ENCODE results near the gene TIMM8A.

The TIMM8A gene

DNA sequence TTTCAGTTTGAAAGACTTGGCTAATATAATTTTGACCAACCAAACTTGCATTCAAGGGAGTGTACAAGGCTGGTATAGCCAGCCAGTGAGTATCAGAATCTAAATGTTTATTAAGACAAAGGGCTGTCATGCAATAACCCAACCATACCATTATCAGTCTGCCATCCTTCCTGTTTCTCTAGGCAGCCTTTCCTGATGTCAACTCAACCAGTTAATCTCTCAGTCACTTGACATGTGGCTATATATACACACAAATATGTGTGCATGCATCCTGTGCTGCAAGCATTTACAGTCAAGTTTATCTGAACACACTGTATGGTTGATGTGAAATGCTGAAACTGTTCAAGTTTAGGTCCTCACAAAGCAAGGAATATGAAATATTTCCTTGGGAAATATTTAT is 20.3 kb upstream of the TIMM8A start:
- TF ChIP-seq, protein P1, sequence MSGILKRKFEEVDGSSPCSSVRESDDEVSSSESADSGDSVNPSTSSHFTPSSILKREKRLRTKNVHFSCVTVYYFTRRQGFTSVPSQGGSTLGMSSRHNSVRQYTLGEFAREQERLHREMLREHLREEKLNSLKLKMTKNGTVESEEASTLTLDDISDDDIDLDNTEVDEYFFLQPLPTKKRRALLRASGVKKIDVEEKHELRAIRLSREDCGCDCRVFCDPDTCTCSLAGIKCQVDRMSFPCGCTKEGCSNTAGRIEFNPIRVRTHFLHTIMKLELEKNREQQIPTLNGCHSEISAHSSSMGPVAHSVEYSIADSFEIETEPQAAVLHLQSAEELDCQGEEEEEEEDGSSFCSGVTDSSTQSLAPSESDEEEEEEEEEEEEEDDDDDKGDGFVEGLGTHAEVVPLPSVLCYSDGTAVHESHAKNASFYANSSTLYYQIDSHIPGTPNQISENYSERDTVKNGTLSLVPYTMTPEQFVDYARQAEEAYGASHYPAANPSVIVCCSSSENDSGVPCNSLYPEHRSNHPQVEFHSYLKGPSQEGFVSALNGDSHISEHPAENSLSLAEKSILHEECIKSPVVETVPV (CRISPR knock-in tag; IDR thresholded peaks at IDR 0.05): no peak
- TF ChIP-seq ISL1 (CRISPR knock-in tag; IDR thresholded peaks at IDR 0.05) (no peak), SNAI2 (CRISPR knock-in tag; IDR thresholded peaks at IDR 0.05) (no peak), TOX (CRISPR knock-in tag; IDR thresholded peaks at IDR 0.05; ENCODE audit: borderline replicate concordance) (no peak), ZC3H10 (CRISPR knock-in tag; IDR thresholded peaks at IDR 0.05) (no peak), RARB (CRISPR knock-in tag; IDR thresholded peaks at IDR 0.05) (no peak), ZNF565 (CRISPR knock-in tag; conservative IDR thresholded peaks at IDR 0.05; ENCODE audit: low read depth) (no peak), ARNTL (CRISPR knock-in tag; IDR thresholded peaks at IDR 0.05; ENCODE audit: borderline replicate concordance, low read depth) (no peak), TCF4 (CRISPR knock-in tag; IDR thresholded peaks at IDR 0.05; ENCODE audit: borderline replicate concordance) (no peak), ZNF8 (CRISPR knock-in tag; IDR thresholded peaks at IDR 0.05) (no peak), ZFP30 (CRISPR knock-in tag; IDR thresholded peaks at IDR 0.05) (no peak)
- TF ChIP-seq, protein P2, sequence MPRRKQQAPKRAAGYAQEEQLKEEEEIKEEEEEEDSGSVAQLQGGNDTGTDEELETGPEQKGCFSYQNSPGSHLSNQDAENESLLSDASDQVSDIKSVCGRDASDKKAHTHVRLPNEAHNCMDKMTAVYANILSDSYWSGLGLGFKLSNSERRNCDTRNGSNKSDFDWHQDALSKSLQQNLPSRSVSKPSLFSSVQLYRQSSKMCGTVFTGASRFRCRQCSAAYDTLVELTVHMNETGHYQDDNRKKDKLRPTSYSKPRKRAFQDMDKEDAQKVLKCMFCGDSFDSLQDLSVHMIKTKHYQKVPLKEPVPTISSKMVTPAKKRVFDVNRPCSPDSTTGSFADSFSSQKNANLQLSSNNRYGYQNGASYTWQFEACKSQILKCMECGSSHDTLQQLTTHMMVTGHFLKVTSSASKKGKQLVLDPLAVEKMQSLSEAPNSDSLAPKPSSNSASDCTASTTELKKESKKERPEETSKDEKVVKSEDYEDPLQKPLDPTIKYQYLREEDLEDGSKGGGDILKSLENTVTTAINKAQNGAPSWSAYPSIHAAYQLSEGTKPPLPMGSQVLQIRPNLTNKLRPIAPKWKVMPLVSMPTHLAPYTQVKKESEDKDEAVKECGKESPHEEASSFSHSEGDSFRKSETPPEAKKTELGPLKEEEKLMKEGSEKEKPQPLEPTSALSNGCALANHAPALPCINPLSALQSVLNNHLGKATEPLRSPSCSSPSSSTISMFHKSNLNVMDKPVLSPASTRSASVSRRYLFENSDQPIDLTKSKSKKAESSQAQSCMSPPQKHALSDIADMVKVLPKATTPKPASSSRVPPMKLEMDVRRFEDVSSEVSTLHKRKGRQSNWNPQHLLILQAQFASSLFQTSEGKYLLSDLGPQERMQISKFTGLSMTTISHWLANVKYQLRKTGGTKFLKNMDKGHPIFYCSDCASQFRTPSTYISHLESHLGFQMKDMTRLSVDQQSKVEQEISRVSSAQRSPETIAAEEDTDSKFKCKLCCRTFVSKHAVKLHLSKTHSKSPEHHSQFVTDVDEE (CRISPR knock-in tag; IDR thresholded peaks at IDR 0.05): no peak
- TF ChIP-seq, protein P3, sequence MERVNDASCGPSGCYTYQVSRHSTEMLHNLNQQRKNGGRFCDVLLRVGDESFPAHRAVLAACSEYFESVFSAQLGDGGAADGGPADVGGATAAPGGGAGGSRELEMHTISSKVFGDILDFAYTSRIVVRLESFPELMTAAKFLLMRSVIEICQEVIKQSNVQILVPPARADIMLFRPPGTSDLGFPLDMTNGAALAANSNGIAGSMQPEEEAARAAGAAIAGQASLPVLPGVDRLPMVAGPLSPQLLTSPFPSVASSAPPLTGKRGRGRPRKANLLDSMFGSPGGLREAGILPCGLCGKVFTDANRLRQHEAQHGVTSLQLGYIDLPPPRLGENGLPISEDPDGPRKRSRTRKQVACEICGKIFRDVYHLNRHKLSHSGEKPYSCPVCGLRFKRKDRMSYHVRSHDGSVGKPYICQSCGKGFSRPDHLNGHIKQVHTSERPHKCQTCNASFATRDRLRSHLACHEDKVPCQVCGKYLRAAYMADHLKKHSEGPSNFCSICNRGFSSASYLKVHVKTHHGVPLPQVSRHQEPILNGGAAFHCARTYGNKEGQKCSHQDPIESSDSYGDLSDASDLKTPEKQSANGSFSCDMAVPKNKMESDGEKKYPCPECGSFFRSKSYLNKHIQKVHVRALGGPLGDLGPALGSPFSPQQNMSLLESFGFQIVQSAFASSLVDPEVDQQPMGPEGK (CRISPR knock-in tag; IDR thresholded peaks at IDR 0.05; ENCODE audit: borderline replicate concordance): no peak
- TF ChIP-seq, protein P4, sequence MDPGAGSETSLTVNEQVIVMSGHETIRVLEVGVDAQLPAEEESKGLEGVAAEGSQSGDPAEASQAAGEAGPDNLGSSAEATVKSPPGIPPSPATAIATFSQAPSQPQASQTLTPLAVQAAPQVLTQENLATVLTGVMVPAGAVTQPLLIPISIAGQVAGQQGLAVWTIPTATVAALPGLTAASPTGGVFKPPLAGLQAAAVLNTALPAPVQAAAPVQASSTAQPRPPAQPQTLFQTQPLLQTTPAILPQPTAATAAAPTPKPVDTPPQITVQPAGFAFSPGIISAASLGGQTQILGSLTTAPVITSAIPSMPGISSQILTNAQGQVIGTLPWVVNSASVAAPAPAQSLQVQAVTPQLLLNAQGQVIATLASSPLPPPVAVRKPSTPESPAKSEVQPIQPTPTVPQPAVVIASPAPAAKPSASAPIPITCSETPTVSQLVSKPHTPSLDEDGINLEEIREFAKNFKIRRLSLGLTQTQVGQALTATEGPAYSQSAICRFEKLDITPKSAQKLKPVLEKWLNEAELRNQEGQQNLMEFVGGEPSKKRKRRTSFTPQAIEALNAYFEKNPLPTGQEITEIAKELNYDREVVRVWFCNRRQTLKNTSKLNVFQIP (CRISPR knock-in tag; IDR thresholded peaks at IDR 0.05; ENCODE audit: borderline replicate concordance, low read depth): no peak
- ATAC-seq: no peak

DNA sequence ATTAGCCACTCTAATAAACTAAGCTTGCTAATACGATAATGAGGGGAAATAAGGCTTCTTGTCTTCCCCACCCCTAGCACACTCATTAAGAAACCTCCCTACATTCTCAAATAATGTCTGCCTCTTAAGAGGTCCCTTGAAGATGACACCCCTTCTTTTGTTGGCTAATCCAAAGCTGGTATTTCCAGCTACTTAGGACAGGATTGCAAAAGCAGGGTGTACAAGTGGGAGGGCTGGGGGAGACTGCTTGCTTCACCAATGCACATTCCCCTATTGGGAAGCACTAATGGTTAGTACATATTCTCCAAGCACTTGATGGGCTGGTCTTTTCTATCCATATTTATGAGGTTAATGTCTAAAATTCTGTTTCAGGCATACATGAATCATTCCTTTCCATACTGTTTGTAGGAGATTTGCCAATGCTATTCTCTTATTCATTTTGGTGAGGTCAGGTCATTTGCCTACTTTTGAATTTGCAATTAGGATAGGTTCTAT is 16.8 kb upstream of the TIMM8A start:
- TF ChIP-seq ZFP30 (CRISPR knock-in tag; IDR thresholded peaks at IDR 0.05) (no peak), ZNF565 (CRISPR knock-in tag; conservative IDR thresholded peaks at IDR 0.05; ENCODE audit: low read depth) (no peak), ZFP3 (CRISPR knock-in tag; IDR thresholded peaks at IDR 0.05) (no peak), BACH2 (CRISPR knock-in tag; IDR thresholded peaks at IDR 0.05; ENCODE audit: borderline replicate concordance) (no peak), ZNF70 (CRISPR knock-in tag; IDR thresholded peaks at IDR 0.05) (no peak), TOX (CRISPR knock-in tag; IDR thresholded peaks at IDR 0.05; ENCODE audit: borderline replicate concordance) (no peak), RARB (CRISPR knock-in tag; IDR thresholded peaks at IDR 0.05) (no peak), ESRRG (CRISPR knock-in tag; IDR thresholded peaks at IDR 0.05) (no peak), GLIS3 (CRISPR knock-in tag; IDR thresholded peaks at IDR 0.05) (no peak), ISL1 (CRISPR knock-in tag; IDR thresholded peaks at IDR 0.05) (no peak), OSR1 (CRISPR knock-in tag; IDR thresholded peaks at IDR 0.05) (no peak), SNAI2 (CRISPR knock-in tag; IDR thresholded peaks at IDR 0.05) (no peak)
- TF ChIP-seq, protein P1 (CRISPR knock-in tag; IDR thresholded peaks at IDR 0.05): no peak
- TF ChIP-seq, protein P2 (CRISPR knock-in tag; IDR thresholded peaks at IDR 0.05): no peak
- TF ChIP-seq, protein P5, sequence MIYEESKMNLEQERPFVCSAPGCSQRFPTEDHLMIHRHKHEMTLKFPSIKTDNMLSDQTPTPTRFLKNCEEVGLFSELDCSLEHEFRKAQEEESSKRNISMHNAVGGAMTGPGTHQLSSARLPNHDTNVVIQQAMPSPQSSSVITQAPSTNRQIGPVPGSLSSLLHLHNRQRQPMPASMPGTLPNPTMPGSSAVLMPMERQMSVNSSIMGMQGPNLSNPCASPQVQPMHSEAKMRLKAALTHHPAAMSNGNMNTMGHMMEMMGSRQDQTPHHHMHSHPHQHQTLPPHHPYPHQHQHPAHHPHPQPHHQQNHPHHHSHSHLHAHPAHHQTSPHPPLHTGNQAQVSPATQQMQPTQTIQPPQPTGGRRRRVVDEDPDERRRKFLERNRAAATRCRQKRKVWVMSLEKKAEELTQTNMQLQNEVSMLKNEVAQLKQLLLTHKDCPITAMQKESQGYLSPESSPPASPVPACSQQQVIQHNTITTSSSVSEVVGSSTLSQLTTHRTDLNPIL (CRISPR knock-in tag; IDR thresholded peaks at IDR 0.05; ENCODE audit: low read depth): no peak
- TF ChIP-seq, protein P4 (CRISPR knock-in tag; IDR thresholded peaks at IDR 0.05; ENCODE audit: borderline replicate concordance, low read depth): no peak
- no peak for ATAC-seq
